Bronchus fibroblast of lung (primary cell): Measurements from ENCODE around the gene ZFAND2B. TPM values are rescaled to one million over a fixed set of nuclear protein-coding genes. Genes with fewer than 3 reads are reported as not detected.

ENCODE experiments used
- total RNA-seq: library from RNA; depleted of rRNA; stranded (reverse); fragments of >200 nt; gene quantifications from 2 replicates; pipeline ENCODE4 v1.2.3, GENCODE V29; 2015

Gene ZFAND2B
- total RNA-seq = 28.2 and 31.9 TPM in 2 replicates

GRCh38 chr2:219206328-219207133 lies at the start of gene ZFAND2B:
TSS of gene ZFAND2B (plus strand) at chr2:219206782. CDS start at chr2:219206988, 206 bp downstream.

GRCh38 chr2:219160186-219161017 lies 46.2 kb upstream of the ZFAND2B start, which contains the start of gene NHEJ1:
TSS of gene NHEJ1 (minus strand) at chr2:219160815. CDS start at chr2:219158362, 2,453 bp downstream.

GRCh38 chr2:219169930-219170654 lies 36.5 kb upstream of the ZFAND2B start, which contains the start of gene SLC23A3:
TSS of gene SLC23A3 (minus strand) at chr2:219170029. CDS start at chr2:219169984, 45 bp downstream.

GRCh38 chr2:219176818-219177551 lies 29.6 kb upstream of the ZFAND2B start, which contains the start of gene CNPPD1:
TSS of gene CNPPD1 (minus strand) at chr2:219176925. CDS start at chr2:219176828, 97 bp downstream.

GRCh38 chr2:219177552-219178376 lies 28.8 kb upstream of the ZFAND2B start, which contains the start of gene RETREG2:
TSS of gene RETREG2 (plus strand) at chr2:219178275. CDS start at chr2:219178353, 78 bp downstream.

GRCh38 chr2:219218732-219219701 lies 12.4 kb downstream of the ZFAND2B start, which contains the start of gene ABCB6:
TSS of gene ABCB6 (minus strand) at chr2:219218958. CDS start at chr2:219218673, 285 bp downstream.

GRCh38 chr2:219229305-219230058 lies 22.9 kb downstream of the ZFAND2B start, which contains the start of the genes ANKZF1 and ATG9A:
TSS of gene ANKZF1 (plus strand) at chr2:219229806. CDS start at chr2:219230258, 452 bp downstream.
TSS of gene ATG9A (minus strand) at chr2:219229636. CDS start at chr2:219228024, 1,612 bp downstream.

GRCh38 chr2:219245148-219245898 lies 38.7 kb downstream of the ZFAND2B start, which contains the start of the genes GLB1L and STK16:
TSS of gene GLB1L (minus strand) at chr2:219245444. CDS start at chr2:219243573, 1,871 bp downstream.
TSS of gene STK16 (plus strand) at chr2:219245479. CDS start at chr2:219246000, 521 bp downstream.

GRCh38 chr2:219252900-219253752 lies 46.5 kb downstream of the ZFAND2B start, which contains the start of gene TUBA4B:
TSS of gene TUBA4B (plus strand) at chr2:219253243. CDS start at chr2:219253408, 165 bp downstream.

GRCh38 chr2:219253753-219254589 lies 47.4 kb downstream of the ZFAND2B start, which contains the start of gene TUBA4A:
TSS of gene TUBA4A (minus strand) at chr2:219253918. CDS start at chr2:219253858, 60 bp downstream.

Other genes with a start within 250 kb of the ZFAND2B start
- not detected in 2 replicates for gene CDK5R2, start 247.1 kb upstream of the ZFAND2B start, total RNA-seq
- not detected in 2 replicates for gene FEV, start 221.6 kb upstream of the ZFAND2B start, total RNA-seq
- gene CRYBA2, start 213.4 kb upstream of the ZFAND2B start, total RNA-seq = not detected in 2 replicates
- gene CFAP65, start 165.3 kb upstream of the ZFAND2B start, total RNA-seq = not detected in 2 replicates
- not detected in 2 replicates for gene IHH, start 145.9 kb upstream of the ZFAND2B start, total RNA-seq
- gene NHEJ1, start 46.0 kb upstream of the ZFAND2B start, total RNA-seq = 16.3 and 18.6 TPM in 2 replicates
- gene SLC23A3, start 36.8 kb upstream of the ZFAND2B start, total RNA-seq = 0.45 and 0.50 TPM in 2 replicates
- gene CNPPD1, start 29.9 kb upstream of the ZFAND2B start, total RNA-seq = 25.0 and 25.4 TPM in 2 replicates
- 34.6 and 41.9 TPM in 2 replicates for gene RETREG2, start 28.5 kb upstream of the ZFAND2B start, total RNA-seq
- 12.4 and 15.5 TPM in 2 replicates for gene ABCB6, start 12.2 kb downstream of the ZFAND2B start, total RNA-seq
- gene ATG9A, start 22.9 kb downstream of the ZFAND2B start, total RNA-seq = 50.8 and 53.8 TPM in 2 replicates
- 18.7 and 21.7 TPM in 2 replicates for gene ANKZF1, start 23.0 kb downstream of the ZFAND2B start, total RNA-seq
- gene GLB1L, start 38.7 kb downstream of the ZFAND2B start, total RNA-seq = 11.4 and 12.9 TPM in 2 replicates
- gene STK16, start 38.7 kb downstream of the ZFAND2B start, total RNA-seq = 15.9 and 18.8 TPM in 2 replicates
- gene TUBA4B, start 46.5 kb downstream of the ZFAND2B start, total RNA-seq = not detected in 2 replicates
- gene TUBA4A, start 47.1 kb downstream of the ZFAND2B start, total RNA-seq = 20.2 and 24.7 TPM in 2 replicates
- 19.8 and 23.7 TPM in 2 replicates for gene DNAJB2, start 72.6 kb downstream of the ZFAND2B start, total RNA-seq
- gene PTPRN, start 102.6 kb downstream of the ZFAND2B start, total RNA-seq = 7.9 and 9.8 TPM in 2 replicates
- not detected in 2 replicates for gene RESP18, start 126.0 kb downstream of the ZFAND2B start, total RNA-seq
- 42.2 and 45.6 TPM in 2 replicates for gene DNPEP, start 181.1 kb downstream of the ZFAND2B start, total RNA-seq
- 3.0 and 5.0 TPM in 2 replicates for gene DES, start 211.6 kb downstream of the ZFAND2B start, total RNA-seq
- 13.2 and 14.0 TPM in 2 replicates for gene SPEG, start 228.1 kb downstream of the ZFAND2B start, total RNA-seq